ENCODE results near the gene SCAPER. TPM values are rescaled to one million over a fixed set of nuclear protein-coding genes. Genes with fewer than 3 reads are reported as not detected.

The SCAPER gene
- total and polyA plus RNA-seq, 2 of the 4 experiments (the other 2 are of a cell fraction), result 2.9 to 9.7 TPM

DNA sequence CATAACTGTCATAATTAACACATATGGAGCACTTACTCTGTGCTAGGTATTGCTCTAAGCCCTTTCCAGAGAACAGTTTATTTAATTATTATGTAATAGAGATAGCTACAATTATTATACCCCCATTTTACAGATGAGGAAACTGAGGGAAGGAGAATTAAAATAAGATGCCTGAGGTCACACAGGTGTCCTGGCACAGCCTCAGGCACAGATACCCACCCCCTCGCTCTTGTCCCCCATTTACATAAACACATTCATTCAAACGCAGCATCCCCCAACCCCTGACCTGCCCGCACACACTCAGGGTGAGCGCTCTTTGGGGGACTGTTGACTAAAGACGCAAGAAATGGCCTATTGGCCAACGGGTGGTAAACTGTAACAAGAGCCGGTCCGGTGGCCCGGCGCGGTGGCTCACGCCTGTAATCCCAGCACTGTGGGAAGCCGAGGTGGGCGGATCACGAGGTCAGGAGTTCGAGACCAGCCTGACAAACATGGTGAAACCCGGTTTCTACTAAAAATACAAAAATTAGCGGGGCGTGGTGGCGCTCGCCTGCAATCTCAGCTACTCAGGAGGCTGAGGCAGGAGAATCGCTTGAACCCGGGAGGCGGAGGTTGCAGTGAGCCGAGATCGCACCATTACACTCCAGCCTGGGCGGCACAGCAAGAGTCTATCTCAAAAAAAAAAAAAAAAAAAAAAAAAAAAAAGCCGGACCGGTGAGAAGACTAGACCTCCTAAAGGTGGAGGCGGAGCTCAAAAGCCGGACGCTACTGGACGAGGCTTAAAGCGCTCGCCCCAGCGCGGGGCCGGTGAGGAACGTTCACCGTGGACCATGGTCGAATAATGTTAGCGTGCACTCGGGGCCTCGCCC is 570.5 kb downstream of the SCAPER start:
- Histone ChIP-seq H3K14ac (replicated peaks; ENCODE audit: low read depth, low read length) (no peak overlapping the region), H3K56ac (ENCODE audit: extremely low read depth, insufficient read depth, low read length) (no peak overlapping the region), H4K8ac (ENCODE audit: low read depth in 2 of 2, low read length in 2 of 2) (peak overlapping the region; percentile 87 to 97; a peak in 3 of 4 replicates), H3K27ac (ENCODE audit: insufficient read depth, low read length) (peak overlapping the region; percentile 80; the same call in 1 of the 2 replicates), H3K4me2 (ENCODE audit: low read depth, low read length) (no peak overlapping the region; the same call in 1 of the 2 replicates), H4K91ac (ENCODE audit: insufficient read depth, low read depth, low read length) (no peak overlapping the region; the same call in 1 of the 2 replicates), H2BK20ac (ENCODE audit: low read depth, low read length) (no peak overlapping the region), H3K4ac (ENCODE audit: low read depth, low read length) (peak overlapping the region; percentile 41), H3K23ac (ENCODE audit: low read depth, low read length) (no peak overlapping the region), H2AK5ac (ENCODE audit: low read depth, low read length) (no peak overlapping the region; the same call in 1 of the 2 replicates), H4K20me1 (ENCODE audit: insufficient read depth, low read length) (peaks cover 12% of the 10 kb centered on the region), H3K9me1 (ENCODE audit: insufficient read depth, low read length) (no peaks in the 10 kb centered on the region; the same call in 1 of the 2 replicates), H3K18ac (ENCODE audit: low read depth, low read length) (no peak overlapping the region; the same call in 1 of the 2 replicates), H2AFZ (replicated peaks; ENCODE audit: low read length, poor library complexity) (peak overlapping the region; percentile 87), H3K9ac (ENCODE audit: low read depth, low read length) (no peak overlapping the region), H2BK120ac (ENCODE audit: low read depth, low read length) (peak overlapping the region; percentile 84), H3K27me3 (ENCODE audit: control insufficient read depth, insufficient read depth, low read length) (peaks cover 12% of the 10 kb centered on the region; the same call in 1 of the 2 replicates), H3K79me1 (ENCODE audit: low read depth in 1 of 2, low read length in 2 of 2) (peaks cover 3 to 15% of the 10 kb centered on the region in 2 experiments; a peak in 3 of 4 replicates), H3K4me1 (ENCODE audit: control insufficient read depth, insufficient read depth, low read length) (peaks cover 8% of the 10 kb centered on the region), H2BK5ac (ENCODE audit: low read depth, low read length, poor library complexity, severe bottlenecking) (no peak overlapping the region), H3K4me3 (ENCODE audit: insufficient read depth, low read depth, low read length) (no peak overlapping the region), H3K36me3 (ENCODE audit: control insufficient read depth, insufficient read depth, low read length) (peaks cover 4% of the 10 kb centered on the region; the same call in 1 of the 2 replicates), H2BK15ac (ENCODE audit: low read depth, low read length) (no peak overlapping the region), H3K9me3 (ENCODE audit: control insufficient read depth, insufficient read depth, low read length) (peaks cover 6% of the 10 kb centered on the region; the same call in 1 of the 2 replicates), H4K5ac (ENCODE audit: low read depth, low read length) (peak overlapping the region; percentile 35), H2AK9ac (replicated peaks; ENCODE audit: low read depth, low read length, poor library complexity) (no peak overlapping the region)
- TF ChIP-seq, protein P1, sequence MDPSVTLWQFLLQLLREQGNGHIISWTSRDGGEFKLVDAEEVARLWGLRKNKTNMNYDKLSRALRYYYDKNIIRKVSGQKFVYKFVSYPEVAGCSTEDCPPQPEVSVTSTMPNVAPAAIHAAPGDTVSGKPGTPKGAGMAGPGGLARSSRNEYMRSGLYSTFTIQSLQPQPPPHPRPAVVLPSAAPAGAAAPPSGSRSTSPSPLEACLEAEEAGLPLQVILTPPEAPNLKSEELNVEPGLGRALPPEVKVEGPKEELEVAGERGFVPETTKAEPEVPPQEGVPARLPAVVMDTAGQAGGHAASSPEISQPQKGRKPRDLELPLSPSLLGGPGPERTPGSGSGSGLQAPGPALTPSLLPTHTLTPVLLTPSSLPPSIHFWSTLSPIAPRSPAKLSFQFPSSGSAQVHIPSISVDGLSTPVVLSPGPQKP (IDR thresholded peaks at IDR 0.05; ENCODE audit: borderline replicate concordance, low read depth, low read length), result no peak
- TF ChIP-seq, protein P2, sequence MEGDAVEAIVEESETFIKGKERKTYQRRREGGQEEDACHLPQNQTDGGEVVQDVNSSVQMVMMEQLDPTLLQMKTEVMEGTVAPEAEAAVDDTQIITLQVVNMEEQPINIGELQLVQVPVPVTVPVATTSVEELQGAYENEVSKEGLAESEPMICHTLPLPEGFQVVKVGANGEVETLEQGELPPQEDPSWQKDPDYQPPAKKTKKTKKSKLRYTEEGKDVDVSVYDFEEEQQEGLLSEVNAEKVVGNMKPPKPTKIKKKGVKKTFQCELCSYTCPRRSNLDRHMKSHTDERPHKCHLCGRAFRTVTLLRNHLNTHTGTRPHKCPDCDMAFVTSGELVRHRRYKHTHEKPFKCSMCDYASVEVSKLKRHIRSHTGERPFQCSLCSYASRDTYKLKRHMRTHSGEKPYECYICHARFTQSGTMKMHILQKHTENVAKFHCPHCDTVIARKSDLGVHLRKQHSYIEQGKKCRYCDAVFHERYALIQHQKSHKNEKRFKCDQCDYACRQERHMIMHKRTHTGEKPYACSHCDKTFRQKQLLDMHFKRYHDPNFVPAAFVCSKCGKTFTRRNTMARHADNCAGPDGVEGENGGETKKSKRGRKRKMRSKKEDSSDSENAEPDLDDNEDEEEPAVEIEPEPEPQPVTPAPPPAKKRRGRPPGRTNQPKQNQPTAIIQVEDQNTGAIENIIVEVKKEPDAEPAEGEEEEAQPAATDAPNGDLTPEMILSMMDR (conservative IDR thresholded peaks at IDR 0.05; ENCODE audit: low read depth, low read length), result no peak
- TF ChIP-seq MAZ (IDR thresholded peaks at IDR 0.05; ENCODE audit: borderline replicate concordance, low read depth, low read length) (no peak), MXI1 (IDR thresholded peaks at IDR 0.05; ENCODE audit: borderline replicate concordance, low read depth, low read length) (no peak), CEBPB (IDR thresholded peaks at IDR 0.05; ENCODE audit: low read depth, low read length) (no peak), RAD21 (IDR thresholded peaks at IDR 0.05; ENCODE audit: low read length) (no peak), POLR2A (IDR thresholded peaks at IDR 0.05; ENCODE audit: low read depth, low read length) (no peak), SMC3 (IDR thresholded peaks at IDR 0.05; ENCODE audit: low read depth, low read length) (no peak), RCOR1 (IDR thresholded peaks at IDR 0.05; ENCODE audit: insufficient replicate concordance, low read length) (no peak), FOS (IDR thresholded peaks at IDR 0.05; ENCODE audit: low read depth, low read length) (no peak), BHLHE40 (IDR thresholded peaks at IDR 0.05; ENCODE audit: low read depth, low read length) (no peak), MAFK (IDR thresholded peaks at IDR 0.05; ENCODE audit: low read depth, low read length) (no peak)
- TF ChIP-seq, protein P3, sequence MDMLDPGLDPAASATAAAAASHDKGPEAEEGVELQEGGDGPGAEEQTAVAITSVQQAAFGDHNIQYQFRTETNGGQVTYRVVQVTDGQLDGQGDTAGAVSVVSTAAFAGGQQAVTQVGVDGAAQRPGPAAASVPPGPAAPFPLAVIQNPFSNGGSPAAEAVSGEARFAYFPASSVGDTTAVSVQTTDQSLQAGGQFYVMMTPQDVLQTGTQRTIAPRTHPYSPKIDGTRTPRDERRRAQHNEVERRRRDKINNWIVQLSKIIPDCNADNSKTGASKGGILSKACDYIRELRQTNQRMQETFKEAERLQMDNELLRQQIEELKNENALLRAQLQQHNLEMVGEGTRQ (IDR thresholded peaks at IDR 0.05; ENCODE audit: low read depth, low read length), result no peak
- BruUV-seq (replicated peaks), result no TSS peak
- in situ Hi-C loops (cut with MboI; ENCODE audit: low sequenced_read_pairs), result loop anchor here (5.0 kb wide), 1 partner anchor 137 kb away; no protein-coding TSS in a partner anchor
- POLR2A ChIA-PET (ENCODE audit: unreplicated experiment), result no interaction called here
- DNase-seq (no peak), ATAC-seq (ENCODE audit: low read depth) (no peak)
- dilution Hi-C loops (cut with HindIII; ENCODE audit: low sequenced_read_pairs, unreplicated experiment), result no loop called here
- WGBS, 2 experiments (ENCODE audit: extremely low coverage in 2 of 2, insufficient read length in 1 of 2), result 36% methylated on average over 23 of the region's 44 CpGs; no CpG with 5 or more reads in 1 of the 2 experiments
- CTCF ChIA-PET, result interaction anchor here (0.6 kb wide), 1 partner anchor 537 kb away, joined by 4 read pairs; no protein-coding TSS in a partner anchor
- intact Hi-C loops (cut with micrococcal nuclease), result loop anchor here (5.0 kb wide), 2 partner anchors 97 to 508 kb away; no protein-coding TSS in a partner anchor
